Measurements from ENCODE around the gene FAM72C.
"Not testable (repeated sequence)": the region's sequence is repeated elsewhere in the genome, so short reads cannot be mapped to it uniquely, and the experiment has no call there.

FAM72C gene

DNA sequence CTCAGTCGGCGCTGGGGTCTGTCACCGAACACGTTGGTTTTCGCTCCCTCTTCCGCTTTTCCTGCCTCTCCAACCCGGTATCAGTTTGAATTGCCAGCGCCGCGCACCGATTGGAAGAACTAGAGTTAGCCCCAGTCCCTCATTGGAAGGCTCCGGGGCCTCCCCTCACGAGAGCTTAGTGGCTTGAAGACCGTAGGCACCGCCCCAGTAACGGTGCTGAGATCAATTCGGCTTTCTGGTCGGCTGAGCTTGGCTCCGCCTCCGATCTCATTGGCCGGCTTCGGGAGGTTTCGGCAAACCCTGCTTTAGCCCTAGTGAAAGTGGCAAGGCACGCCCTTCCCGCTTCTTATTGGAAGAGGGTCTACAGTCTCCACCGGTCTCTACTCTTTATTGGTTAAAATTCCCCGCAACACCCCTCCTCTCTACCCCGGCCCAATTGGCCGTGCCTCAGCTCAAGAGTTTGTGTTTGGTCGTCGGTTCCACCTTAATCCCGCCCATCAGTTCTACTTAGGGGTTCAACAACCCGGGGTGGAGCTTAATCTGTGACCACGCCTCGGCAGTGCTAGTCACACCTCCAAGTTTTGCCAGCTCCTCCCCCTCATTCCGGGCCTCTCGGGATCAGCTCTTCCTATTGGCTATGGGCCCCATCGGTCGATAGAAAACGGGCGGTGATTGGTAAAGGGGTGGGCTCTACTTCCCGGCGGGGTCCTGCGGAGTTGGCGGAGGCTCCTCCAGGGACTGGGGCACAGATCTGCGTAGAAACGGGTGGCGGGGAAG lies at the start of gene FAM72C:
TSS of gene FAM72C (minus strand) at position 63 of the 777 bp plus-strand sequence. CDS start 845 bp downstream, outside the sequence.
- not testable (repeated sequence) for H3K4me1 Mint-ChIP-seq, DNase-seq, H3K4me3 Mint-ChIP-seq, H3K36me3 Mint-ChIP-seq, H3K27me3 Mint-ChIP-seq, H3K9me3 Mint-ChIP-seq, H3K27ac Mint-ChIP-seq
- peak; percentile 82 to 84 for ATAC-seq (replicated peaks)

DNA sequence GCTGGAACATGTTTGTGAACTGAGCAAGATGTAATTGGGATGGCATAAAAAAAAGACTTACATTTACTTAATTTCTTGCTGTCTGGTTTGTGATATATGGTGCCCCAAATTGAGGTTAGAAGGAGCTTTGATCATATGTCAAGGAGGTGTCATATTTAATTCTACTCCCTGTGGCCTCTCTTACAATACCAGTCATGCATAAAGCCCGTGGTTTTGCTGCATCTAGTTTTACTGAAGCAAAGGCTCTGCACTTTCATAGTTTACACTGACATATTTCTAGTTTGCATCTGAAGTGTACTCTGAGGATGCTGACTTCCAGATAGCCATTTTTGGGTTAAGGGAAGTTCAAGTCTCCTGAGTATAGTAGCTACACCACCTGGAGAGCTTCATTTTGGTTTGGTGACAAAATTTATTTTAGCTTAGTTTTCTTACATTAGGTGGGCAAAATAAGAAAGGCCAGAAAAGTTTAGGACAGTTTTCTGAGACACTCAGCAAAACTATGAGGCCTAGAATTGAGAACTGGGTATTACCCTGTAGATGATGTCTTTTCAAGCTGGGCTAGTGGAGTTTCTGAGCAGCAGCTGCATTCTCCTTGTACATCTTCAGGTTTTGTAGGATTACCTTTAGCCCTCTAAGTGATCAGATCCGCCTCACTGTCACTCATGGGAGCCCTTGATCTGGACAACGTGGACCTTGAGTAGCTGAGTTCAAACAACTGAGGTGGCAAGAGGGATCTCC lies 48.4 kb upstream of the FAM72C start:
- not testable (repeated sequence) for H3K4me1 Mint-ChIP-seq, H3K36me3 Mint-ChIP-seq, H3K4me3 Mint-ChIP-seq, H3K27me3 Mint-ChIP-seq, H3K9me3 Mint-ChIP-seq, H3K27ac Mint-ChIP-seq, DNase-seq
- peak; percentile 89 to 91 for ATAC-seq (replicated peaks)

DNA sequence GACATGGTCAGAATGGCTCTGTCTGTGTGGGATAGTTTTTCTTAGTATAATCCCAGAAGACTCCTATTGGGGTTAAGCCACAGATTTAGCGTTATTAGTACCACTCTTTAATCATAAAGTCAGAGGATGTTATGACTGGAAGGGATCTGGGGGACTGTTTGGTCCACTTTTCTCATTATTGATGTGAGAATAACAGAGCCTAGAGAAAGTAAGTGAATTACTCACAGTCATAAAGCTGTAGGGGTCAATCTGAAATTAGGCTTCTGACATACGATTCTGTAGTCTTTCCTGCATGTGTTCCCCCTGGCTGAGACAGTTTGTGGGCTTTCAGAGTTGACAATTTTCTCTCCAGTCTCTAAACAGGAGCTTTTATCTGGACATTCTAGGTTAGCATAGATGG lies 47.3 kb upstream of the FAM72C start:
- H3K27ac Mint-ChIP-seq, DNase-seq, H3K4me3 Mint-ChIP-seq, H3K27me3 Mint-ChIP-seq, H3K36me3 Mint-ChIP-seq, H3K9me3 Mint-ChIP-seq, H3K4me1 Mint-ChIP-seq: not testable (repeated sequence)
- ATAC-seq (replicated peaks) = peak; percentile 52 to 64

DNA sequence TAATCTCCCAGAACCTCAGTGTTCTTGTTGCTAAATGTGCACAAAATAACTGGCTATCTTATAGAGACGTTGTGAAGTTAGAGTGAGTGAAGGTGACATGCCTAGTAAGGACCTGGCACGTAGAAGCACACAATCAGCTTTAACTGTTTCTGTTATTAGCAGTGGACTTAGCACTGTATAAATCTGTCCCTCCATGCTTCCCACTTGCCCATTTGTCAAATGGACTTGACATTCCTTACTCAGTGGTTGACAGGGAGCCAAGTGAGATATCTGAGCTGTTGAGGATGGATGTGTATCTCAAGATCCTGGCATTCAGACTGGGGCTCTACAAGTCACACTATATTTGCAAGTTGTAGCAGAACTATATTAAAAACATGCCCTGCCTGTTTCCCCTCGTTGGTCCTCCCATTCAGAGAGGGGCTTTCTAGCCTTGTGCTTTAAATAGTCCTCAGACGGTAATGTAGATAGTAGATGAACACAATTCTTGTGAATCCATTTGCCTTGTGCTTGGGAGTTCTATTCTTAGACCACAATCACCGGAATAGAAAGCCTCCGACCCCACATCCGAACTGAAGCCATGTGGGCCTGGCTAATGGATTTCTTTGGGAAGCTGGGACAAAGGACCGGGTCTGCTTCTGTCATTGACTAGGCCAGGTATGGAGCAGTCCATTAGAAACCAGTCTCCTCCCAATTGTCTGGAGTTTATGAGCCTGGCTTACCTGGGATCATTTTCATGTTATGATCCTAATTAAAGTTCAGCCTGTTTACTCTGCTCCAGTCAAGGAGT lies 43.6 kb upstream of the FAM72C start:
- not testable (repeated sequence) for H3K36me3 Mint-ChIP-seq; DNase-seq; H3K9me3 Mint-ChIP-seq; H3K4me1 Mint-ChIP-seq; ATAC-seq (replicated peaks); H3K27me3 Mint-ChIP-seq; H3K27ac Mint-ChIP-seq; H3K4me3 Mint-ChIP-seq

DNA sequence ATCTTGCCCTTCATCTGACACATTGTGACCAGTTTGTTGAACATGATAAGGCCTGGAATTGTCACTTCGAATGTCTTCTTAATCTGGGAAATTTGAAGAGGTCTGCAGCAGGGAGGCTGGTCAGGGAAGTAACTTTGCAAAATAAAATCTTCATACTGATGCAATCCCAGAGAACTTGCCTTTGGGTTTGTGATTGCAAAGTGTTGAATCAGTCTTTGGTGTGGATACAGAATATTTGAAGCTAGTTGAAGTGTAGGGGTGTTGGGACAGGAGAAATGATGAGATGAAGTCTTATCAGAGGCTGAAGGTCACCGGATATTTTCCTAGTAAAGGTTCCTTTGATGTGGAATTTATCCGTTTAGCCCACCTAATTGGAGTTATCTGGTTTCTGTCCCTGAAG lies 42.7 kb upstream of the FAM72C start:
- not testable (repeated sequence) for H3K27me3 Mint-ChIP-seq; H3K27ac Mint-ChIP-seq; H3K9me3 Mint-ChIP-seq; ATAC-seq (replicated peaks); DNase-seq; H3K36me3 Mint-ChIP-seq; H3K4me1 Mint-ChIP-seq; H3K4me3 Mint-ChIP-seq

DNA sequence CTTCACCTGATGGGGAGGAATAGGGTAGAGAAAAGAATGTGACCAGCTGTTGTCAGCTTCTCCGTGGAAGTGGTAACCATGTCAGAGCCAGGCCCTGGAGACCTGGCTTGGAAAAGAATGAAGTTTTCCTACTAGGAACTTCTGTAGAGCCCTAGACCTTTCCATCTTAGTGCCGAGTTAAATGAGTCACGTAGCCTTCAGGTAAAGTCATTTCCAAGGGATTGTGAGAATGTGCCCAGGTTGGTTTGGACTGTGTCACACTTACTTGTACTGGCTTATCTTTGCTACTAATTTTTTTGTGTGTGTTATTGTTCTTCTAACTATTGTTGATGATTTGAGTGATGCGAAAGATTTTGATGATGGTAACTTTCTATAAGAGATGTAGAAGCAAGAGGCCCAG lies 42.3 kb upstream of the FAM72C start:
- DNase-seq; H3K9me3 Mint-ChIP-seq; H3K4me3 Mint-ChIP-seq; H3K27me3 Mint-ChIP-seq; ATAC-seq (replicated peaks); H3K36me3 Mint-ChIP-seq; H3K27ac Mint-ChIP-seq; H3K4me1 Mint-ChIP-seq: not testable (repeated sequence)

- peak; percentile 97 to 99 for ATAC-seq (replicated peaks)
- not testable (repeated sequence) for H3K9me3 Mint-ChIP-seq, H3K4me1 Mint-ChIP-seq, H3K27ac Mint-ChIP-seq, H3K36me3 Mint-ChIP-seq, DNase-seq, H3K27me3 Mint-ChIP-seq, H3K4me3 Mint-ChIP-seq
Observed at GRCh38 chr1:144012168-144012733, 40.5 kb upstream of the FAM72C start.

DNA sequence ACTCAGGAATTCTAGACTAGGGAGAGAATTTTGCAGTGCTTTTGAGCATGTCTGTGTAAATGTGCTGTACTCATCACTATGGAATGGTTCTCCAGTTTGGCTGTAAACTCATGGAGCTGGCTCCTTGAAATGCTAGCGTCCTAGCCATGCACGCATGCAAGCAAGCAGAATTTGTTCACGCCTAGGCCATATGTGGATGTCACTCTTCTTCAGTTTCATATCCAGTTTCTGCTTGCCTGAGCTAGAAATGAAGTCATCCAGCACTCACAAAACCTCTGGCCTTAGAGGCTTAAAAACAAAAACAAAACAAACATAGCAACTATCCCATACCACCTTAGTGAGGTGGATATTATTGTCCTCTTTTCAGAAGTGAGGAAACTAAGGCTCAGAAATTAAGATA lies 37.6 kb upstream of the FAM72C start:
- H3K27me3 Mint-ChIP-seq, DNase-seq, H3K4me3 Mint-ChIP-seq, H3K4me1 Mint-ChIP-seq, H3K36me3 Mint-ChIP-seq, H3K27ac Mint-ChIP-seq, H3K9me3 Mint-ChIP-seq: not testable (repeated sequence)
- peak; percentile 62 to 68 for ATAC-seq (replicated peaks)

- not testable (repeated sequence) for ATAC-seq (replicated peaks); H3K27ac Mint-ChIP-seq; DNase-seq; H3K9me3 Mint-ChIP-seq; H3K4me3 Mint-ChIP-seq; H3K27me3 Mint-ChIP-seq; H3K36me3 Mint-ChIP-seq; H3K4me1 Mint-ChIP-seq
Observed at GRCh38 chr1:144004259-144004658, 32.5 kb upstream of the FAM72C start.

DNA sequence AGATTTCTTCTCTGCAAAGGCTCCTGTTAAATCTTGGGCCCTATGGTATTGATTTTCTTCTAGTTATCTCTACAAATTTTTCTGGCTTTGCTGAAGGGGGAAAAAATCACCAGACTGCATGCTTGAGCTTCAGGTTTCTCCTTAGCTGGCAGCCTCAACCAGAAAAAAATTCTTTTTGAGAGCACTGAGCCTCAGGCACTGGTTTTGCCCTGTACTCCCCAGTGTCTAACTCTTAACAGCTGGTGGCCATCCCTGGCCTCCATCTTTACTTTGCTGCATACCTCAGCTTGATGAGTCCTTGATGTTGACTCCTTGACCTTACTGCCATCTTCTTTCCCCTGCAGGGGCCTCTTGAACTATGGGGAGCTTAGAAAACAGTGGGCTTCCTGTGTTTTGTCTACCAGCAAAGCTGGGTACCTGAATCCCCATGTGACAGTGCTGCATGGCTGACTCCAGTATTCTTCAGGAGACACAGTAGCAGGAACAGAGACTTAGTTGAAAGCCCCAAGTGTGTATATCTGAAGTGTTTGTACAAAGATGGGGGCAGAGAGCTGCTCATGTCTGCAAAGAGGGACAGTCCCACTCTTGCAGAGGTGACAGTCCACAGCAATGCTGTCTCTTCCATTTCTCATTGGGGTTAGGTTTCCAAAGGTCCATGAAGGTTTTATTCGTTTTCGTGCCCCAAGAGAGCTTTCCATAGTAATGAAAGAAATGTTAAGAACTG lies 31.7 kb upstream of the FAM72C start:
- DNase-seq, H3K27me3 Mint-ChIP-seq: not testable (repeated sequence)

GRCh38 chr1:144002141-144002881 lies 30.5 kb upstream of the FAM72C start:
- peak; percentile 70 to 76 for ATAC-seq (replicated peaks)
- not testable (repeated sequence) for DNase-seq, H3K4me1 Mint-ChIP-seq, H3K27ac Mint-ChIP-seq, H3K36me3 Mint-ChIP-seq, H3K9me3 Mint-ChIP-seq, H3K27me3 Mint-ChIP-seq, H3K4me3 Mint-ChIP-seq

More for the DNA sequence above, 31.7 kb upstream of the FAM72C start:
- not testable (repeated sequence) for H3K9me3 Mint-ChIP-seq, H3K36me3 Mint-ChIP-seq, H3K4me3 Mint-ChIP-seq, H3K4me1 Mint-ChIP-seq, H3K27ac Mint-ChIP-seq
- peak; percentile 95 to 96 for ATAC-seq (replicated peaks)

- not testable (repeated sequence) for DNase-seq; ATAC-seq (replicated peaks); H3K27me3 Mint-ChIP-seq; H3K4me1 Mint-ChIP-seq; H3K36me3 Mint-ChIP-seq; H3K4me3 Mint-ChIP-seq; H3K27ac Mint-ChIP-seq; H3K9me3 Mint-ChIP-seq
Observed at GRCh38 chr1:144001077-144001476, 29.3 kb upstream of the FAM72C start.

DNA sequence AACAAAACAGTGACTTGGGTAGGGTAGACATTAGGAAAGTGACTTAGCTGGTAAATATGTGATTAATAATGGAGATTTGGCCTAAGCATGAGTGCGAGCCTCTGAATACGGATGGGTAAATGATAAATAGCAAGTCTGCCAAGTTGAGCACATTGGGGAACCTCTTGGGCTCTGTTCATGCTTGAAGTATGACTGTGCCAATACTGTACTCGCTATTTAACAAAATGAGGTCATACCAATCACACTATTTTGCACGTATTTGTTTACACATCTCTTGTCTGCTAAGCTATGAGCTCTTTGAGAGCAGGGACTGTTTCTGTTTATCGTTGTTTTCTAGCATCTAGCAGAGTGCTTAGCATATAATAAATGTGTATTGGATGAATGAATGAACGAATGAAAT lies 24.2 kb upstream of the FAM72C start:
- not testable (repeated sequence) for ATAC-seq (replicated peaks); H3K27me3 Mint-ChIP-seq; H3K4me3 Mint-ChIP-seq; H3K36me3 Mint-ChIP-seq; H3K27ac Mint-ChIP-seq; H3K4me1 Mint-ChIP-seq; H3K9me3 Mint-ChIP-seq; DNase-seq

All from stimulated activated naive B cell treated with anti-CD40 and anti-IgM and Interleukin-4, amounts not matched to agents 10 μg/mL and 1 μg/mL and 100 μg/mL, for 72 hours (primary cell).